ENCODE measurements around the gene BFSP1. TPM values are rescaled to one million over a fixed set of nuclear protein-coding genes. Genes with fewer than 3 reads are reported as not detected.

Gene BFSP1
- total and polyA plus RNA-seq, 2 experiments from 2014 or later = 2.7 to 4.9 TPM

- DNase-seq (ENCODE audit: low spot score) (no peak), ATAC-seq (no peak; the same call in 2 of the 3 replicates)
- H4K20me1 ChIP-seq (replicated peaks; ENCODE audit: insufficient read depth) = no peaks in the 10 kb centered on the region
- H3K9me2 ChIP-seq (ENCODE audit: insufficient read depth) = no peaks in the 10 kb centered on the region
- H3K9me3 Mint-ChIP-seq = no peaks in the 10 kb centered on the region
- H3K27ac ChIP-seq (ENCODE audit: low read depth) = no peak overlapping the region
- H3K36me3 ChIP-seq (ENCODE audit: insufficient read depth) = no peaks in the 10 kb centered on the region
- no peaks in the 10 kb centered on the region for H3K27me3 Mint-ChIP-seq (ENCODE audit: insufficient read depth, low read depth, poor library complexity)
- H3K4me3 ChIP-seq = no peak overlapping the region
- H3K79me2 ChIP-seq (replicated peaks; ENCODE audit: insufficient read depth) = no peaks in the 10 kb centered on the region
- H3K4me1 Mint-ChIP-seq = no peaks in the 10 kb centered on the region
- H3K27ac Mint-ChIP-seq = no peak overlapping the region
- no peaks in the 10 kb centered on the region for H3F3A ChIP-seq (replicated peaks; ENCODE audit: low read depth)
- TF ChIP-seq CREB1 (CRISPR knock-in tag; IDR thresholded peaks at IDR 0.05; ENCODE audit: low read depth) = no peak
- TF ChIP-seq EZH2 (IDR thresholded peaks at IDR 0.05; ENCODE audit: low read depth, unreplicated experiment) = no peak
- TF ChIP-seq EZH2phosphoT487 (IDR thresholded peaks at IDR 0.05; ENCODE audit: unreplicated experiment) = no peak
- no peak for TF ChIP-seq ZNF331 (CRISPR knock-in tag; IDR thresholded peaks at IDR 0.05; ENCODE audit: low read depth)
- TF ChIP-seq NANOG (IDR thresholded peaks at IDR 0.05; ENCODE audit: borderline replicate concordance) = no peak
- no peak for TF ChIP-seq JUNB (IDR thresholded peaks at IDR 0.05; ENCODE audit: unreplicated experiment)
- no peak for TF ChIP-seq CTCF (conservative IDR thresholded peaks at IDR 0.05; ENCODE audit: low read depth in 2 of 2)
- no peak for TF ChIP-seq ETS1 (IDR thresholded peaks at IDR 0.05)
- TF ChIP-seq POLR2AphosphoS5 (IDR thresholded peaks at IDR 0.05; ENCODE audit: low read depth) = no peak
- TF ChIP-seq ZNF114 (CRISPR knock-in tag; IDR thresholded peaks at IDR 0.05) = no peak
- no peak for TF ChIP-seq ZNF462 (CRISPR knock-in tag; IDR thresholded peaks at IDR 0.05)
- no peak for TF ChIP-seq REST (IDR thresholded peaks at IDR 0.05; ENCODE audit: unreplicated experiment)
- TF ChIP-seq STAT1 (IDR thresholded peaks at IDR 0.05; ENCODE audit: unreplicated experiment) = no peak
- H3K36me3 Mint-ChIP-seq (ENCODE audit: low read depth) = no peaks in the 10 kb centered on the region
- no peaks in the 10 kb centered on the region for H3K4me1 ChIP-seq (ENCODE audit: insufficient read depth)
- H3K4me3 Mint-ChIP-seq = no peak overlapping the region
- H2AFZ ChIP-seq = peak overlapping the region; percentile 48
- no peak overlapping the region for H3K4me2 ChIP-seq
- no peaks in the 10 kb centered on the region for H3K27me3 ChIP-seq (ENCODE audit: insufficient read depth)
Measured at GRCh38 chr20:17453592-17453991, 77.6 kb downstream of the BFSP1 start.
